NB4 (cell line): Measurements from ENCODE around the gene LPO.
A peak's percentile ranks its signal among the peaks of the same experiment; 100 is the strongest.

Experiments
- DNase-seq: peaks from one replicate; pipeline ENCODE4 v3.0.0; 2010; ENCODE audit warnings: low read depth
- H3K4me3 ChIP-seq: one replicate; pipeline ENCODE4 v1.5.1; 2011; ENCODE audit warnings: mild to moderate bottlenecking, low read depth, low read length, moderate library complexity
- CTCF ChIP-seq: IDR thresholded peaks from one replicate; pipeline ENCODE4 v1.5.1; 2012; ENCODE audit warnings: low read depth, low read length
- MAX ChIP-seq: IDR thresholded peaks from 2 replicates; pipeline ENCODE4 v1.6.1; 2011; ENCODE audit warnings: low read depth, low read length
- MYC ChIP-seq: IDR thresholded peaks from 2 replicates; pipeline ENCODE4 v1.6.1; 2011; ENCODE audit warnings: low read depth, low read length
- POLR2A ChIP-seq: IDR thresholded peaks from 2 replicates; pipeline ENCODE4 v1.6.1; 2011; ENCODE audit warnings: mild to moderate bottlenecking; ENCODE audit not compliant: insufficient read length; ENCODE audit errors: extremely low read depth

The LPO gene

GRCh38 chr17:58207451-58207850, 30.9 kb upstream of the LPO start:
- no peak overlapping the region for H3K4me3 ChIP-seq
- no peak for DNase-seq
- TF ChIP-seq CTCF: no peak
- TF ChIP-seq MYC: no peak

GRCh38 chr17:58208344-58208743, 30.0 kb upstream of the LPO start:
- DNase-seq: no peak
- TF ChIP-seq MAX (no peak), POLR2A (no peak), MYC (no peak), CTCF (no peak)
- no peak overlapping the region for H3K4me3 ChIP-seq

GRCh38 chr17:58210922-58211321, 27.5 kb upstream of the LPO start:
- TF ChIP-seq CTCF: peak; percentile 42
- TF ChIP-seq MAX: no peak
- peak; percentile 39 for DNase-seq
- H3K4me3 ChIP-seq: no peak overlapping the region

- H3K4me3 ChIP-seq: no peak overlapping the region
- TF ChIP-seq POLR2A (no peak), MYC (no peak), MAX (no peak), CTCF (no peak)
- no peak for DNase-seq
Measured at GRCh38 chr17:58215685-58216084, 22.7 kb upstream of the LPO start.

- no peak for DNase-seq
- H3K4me3 ChIP-seq: no peak overlapping the region
- TF ChIP-seq CTCF: no peak
- TF ChIP-seq POLR2A: no peak
Measured at GRCh38 chr17:58217766-58218165, 20.6 kb upstream of the LPO start.

- peak; percentile 88 for TF ChIP-seq POLR2A
- TF ChIP-seq MAX: peak; percentile 89
- peak; percentile 87 for TF ChIP-seq MYC
- peak; percentile 28 for TF ChIP-seq CTCF
- H3K4me3 ChIP-seq: peak within 1 kb of the TSS; percentile 93
- DNase-seq: peak; percentile 96
Measured at GRCh38 chr17:58219007-58219788, 19.2 kb upstream of the LPO start, which contains the start of gene MKS1. MKS1 (minus strand) TSS chr17:58219255; CDS start chr17:58219230, 25 bp downstream.
